SU-DHL-6 (cell line): ENCODE data around the gene PRICKLE1.

Source experiments
- H2AFZ ChIP-seq: fragments of 200-600 bp; sonication (generic); 2 replicates; pipeline ENCODE4 v1.6.1; 2014; ENCODE audit warnings: low read depth, mild to moderate bottlenecking, moderate library complexity, mixed read lengths, antibody characterized with exemption, low read length; ENCODE audit not compliant: severe bottlenecking
- H3F3A ChIP-seq: fragments of 200-600 bp; shearing (Covaris generic); 2 replicates; pipeline ENCODE4 v1.6.0; 2016; ENCODE audit warnings: antibody characterized with exemption, mild to moderate bottlenecking; ENCODE audit not compliant: insufficient read depth
- H3K27ac ChIP-seq: fragments of 200-600 bp; sonication (generic); 2 replicates; pipeline ENCODE4 v1.5.1; 2016; ENCODE audit warnings: low read depth, mild to moderate bottlenecking, low read length, moderate library complexity, mixed read lengths
- H3K27me3 ChIP-seq: fragments of 200-600 bp; sonication (generic), shearing (Covaris generic); 2 replicates; pipeline ENCODE4 v1.6.0; 2014; ENCODE audit warnings: mild to moderate bottlenecking, low read length
- H3K36me3 ChIP-seq: fragments of 200-600 bp; sonication (generic); 2 replicates; pipeline ENCODE4 v1.6.1; 2014; ENCODE audit warnings: mild to moderate bottlenecking, low read length, mixed read lengths
- H3K4me2 ChIP-seq: fragments of 300-600, 200-600 bp; shearing (Covaris generic), sonication (generic); 2 replicates; pipeline ENCODE4 v1.6.0; 2014; ENCODE audit warnings: low read length, low read depth, mild to moderate bottlenecking; ENCODE audit not compliant: poor library complexity, severe bottlenecking
- H3K4me3 ChIP-seq: fragments of 200-600 bp; sonication (generic); 2 replicates; pipeline ENCODE4 v1.5.1; 2014; ENCODE audit warnings: antibody characterized with exemption, low read length, mild to moderate bottlenecking, mixed read lengths; ENCODE audit not compliant: insufficient read depth, poor library complexity, severe bottlenecking
- H3K79me2 ChIP-seq: fragments of 200-600 bp; sonication (generic); 2 replicates; pipeline ENCODE4 v1.6.1; 2014; ENCODE audit warnings: mild to moderate bottlenecking, low read length, moderate library complexity; ENCODE audit not compliant: insufficient read depth
- H3K9ac ChIP-seq: fragments of 200-600 bp; sonication (generic); 2 replicates; pipeline ENCODE4 v1.7.0; 2014; ENCODE audit warnings: mild to moderate bottlenecking, low read length
- H3K9me2 ChIP-seq: fragments of 200-600 bp; sonication (generic); replicated peaks from 2 replicates; pipeline ENCODE4 v1.6.1; 2014; ENCODE audit warnings: low read length; ENCODE audit not compliant: insufficient read depth
- H3K9me3 ChIP-seq: fragments of 200-600 bp; sonication (generic); 2 replicates; pipeline ENCODE4 v1.6.1; 2014; ENCODE audit warnings: low read length, mixed read lengths; ENCODE audit not compliant: insufficient read depth
- H4K20me1 ChIP-seq: fragments of 200-600 bp; sonication (generic); 2 replicates; pipeline ENCODE4 v1.6.1; 2014; ENCODE audit warnings: low read depth, mild to moderate bottlenecking, antibody characterized with exemption, low read length, moderate library complexity, mixed read lengths
- EZH2phosphoT487 ChIP-seq: fragments of 200-600 bp; sonication (generic), shearing (Covaris generic); conservative IDR thresholded peaks from 2 replicates; pipeline ENCODE4 v1.6.1; 2018; ENCODE audit warnings: mild to moderate bottlenecking, antibody characterized with exemption, low read length, moderate library complexity, mixed read lengths
- TF ChIP-seq, protein P1 (sequence below): fragments of 200-600 bp; sonication (generic); IDR thresholded peaks from one replicate; pipeline ENCODE4 v1.5.1; 2017; ENCODE audit warnings: antibody characterized with exemption, mild to moderate bottlenecking, low read length, moderate library complexity; ENCODE audit not compliant: insufficient read depth, poor library complexity, severe bottlenecking

The PRICKLE1 gene

DNA sequence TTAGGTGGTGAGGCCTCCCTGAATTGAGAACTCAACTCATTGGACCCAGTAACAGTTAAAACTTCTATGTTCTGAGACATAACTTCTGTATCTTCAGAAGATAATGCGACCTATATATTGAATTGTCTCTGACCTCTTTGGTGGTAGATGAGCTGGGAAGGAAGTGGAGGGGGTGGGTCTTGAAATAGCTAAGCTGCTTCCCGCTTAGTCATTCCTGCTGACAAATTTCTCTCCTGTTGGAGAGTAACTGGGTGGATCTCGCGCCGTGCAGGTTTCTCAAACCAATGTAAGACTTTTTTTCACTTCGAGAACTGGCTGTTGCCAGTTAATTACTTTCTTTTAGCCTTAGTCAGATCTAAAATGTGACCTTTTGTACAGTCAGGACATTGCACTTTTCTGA lies 162.8 kb downstream of the PRICKLE1 start:
- no peaks in the 10 kb centered on the region for H3F3A ChIP-seq
- no peaks in the 10 kb centered on the region for H3K27me3 ChIP-seq
- no peak overlapping the region for H3K27ac ChIP-seq
- H4K20me1 ChIP-seq = peaks cover 3% of the 10 kb centered on the region; the same call in 1 of the 2 replicates
- TF ChIP-seq, protein P1, sequence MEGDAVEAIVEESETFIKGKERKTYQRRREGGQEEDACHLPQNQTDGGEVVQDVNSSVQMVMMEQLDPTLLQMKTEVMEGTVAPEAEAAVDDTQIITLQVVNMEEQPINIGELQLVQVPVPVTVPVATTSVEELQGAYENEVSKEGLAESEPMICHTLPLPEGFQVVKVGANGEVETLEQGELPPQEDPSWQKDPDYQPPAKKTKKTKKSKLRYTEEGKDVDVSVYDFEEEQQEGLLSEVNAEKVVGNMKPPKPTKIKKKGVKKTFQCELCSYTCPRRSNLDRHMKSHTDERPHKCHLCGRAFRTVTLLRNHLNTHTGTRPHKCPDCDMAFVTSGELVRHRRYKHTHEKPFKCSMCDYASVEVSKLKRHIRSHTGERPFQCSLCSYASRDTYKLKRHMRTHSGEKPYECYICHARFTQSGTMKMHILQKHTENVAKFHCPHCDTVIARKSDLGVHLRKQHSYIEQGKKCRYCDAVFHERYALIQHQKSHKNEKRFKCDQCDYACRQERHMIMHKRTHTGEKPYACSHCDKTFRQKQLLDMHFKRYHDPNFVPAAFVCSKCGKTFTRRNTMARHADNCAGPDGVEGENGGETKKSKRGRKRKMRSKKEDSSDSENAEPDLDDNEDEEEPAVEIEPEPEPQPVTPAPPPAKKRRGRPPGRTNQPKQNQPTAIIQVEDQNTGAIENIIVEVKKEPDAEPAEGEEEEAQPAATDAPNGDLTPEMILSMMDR = no peak
- no peak for TF ChIP-seq EZH2phosphoT487
- no peak overlapping the region for H3K9ac ChIP-seq
- no peak overlapping the region for H3K4me3 ChIP-seq
- H2AFZ ChIP-seq = no peak overlapping the region
- no peaks in the 10 kb centered on the region for H3K9me2 ChIP-seq
- no peaks in the 10 kb centered on the region for H3K9me3 ChIP-seq
- H3K4me2 ChIP-seq = no peak overlapping the region
- H3K79me2 ChIP-seq = no peaks in the 10 kb centered on the region
- 0 out of 2 replicates have a peak, but pooled peaks cover 2% of the 10 kb centered on the region for H3K36me3 ChIP-seq

DNA sequence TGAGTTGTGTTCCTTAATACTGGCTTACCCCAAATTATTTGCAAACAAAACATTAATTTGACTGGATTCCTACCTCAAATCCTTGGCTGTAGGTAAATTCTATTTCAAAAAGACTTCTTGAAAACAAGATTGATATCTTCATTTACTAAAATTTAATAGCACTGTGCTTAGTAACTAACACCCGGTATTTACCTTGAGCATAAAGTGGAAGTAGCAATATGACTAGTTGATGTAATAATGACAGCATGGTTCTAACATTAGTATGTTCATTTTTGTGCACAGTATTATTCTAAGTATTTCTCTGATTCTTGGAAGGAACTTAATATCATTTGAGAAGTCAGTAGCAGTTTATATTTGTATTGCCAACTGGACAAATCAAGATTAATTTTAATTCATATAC lies 166.8 kb downstream of the PRICKLE1 start:
- Histone ChIP-seq H3K79me2 (no peaks in the 10 kb centered on the region), H3K4me2 (no peak overlapping the region), H3K27ac (no peak overlapping the region), H4K20me1 (no peaks in the 10 kb centered on the region), H3K36me3 (peaks cover 3% of the 10 kb centered on the region), H3K9me3 (no peaks in the 10 kb centered on the region), H3K9ac (no peak overlapping the region), H2AFZ (no peak overlapping the region), H3F3A (no peaks in the 10 kb centered on the region), H3K4me3 (no peak overlapping the region), H3K27me3 (no peaks in the 10 kb centered on the region), H3K9me2 (no peaks in the 10 kb centered on the region)
- no peak for TF ChIP-seq EZH2phosphoT487
- TF ChIP-seq, protein P1 = no peak

DNA sequence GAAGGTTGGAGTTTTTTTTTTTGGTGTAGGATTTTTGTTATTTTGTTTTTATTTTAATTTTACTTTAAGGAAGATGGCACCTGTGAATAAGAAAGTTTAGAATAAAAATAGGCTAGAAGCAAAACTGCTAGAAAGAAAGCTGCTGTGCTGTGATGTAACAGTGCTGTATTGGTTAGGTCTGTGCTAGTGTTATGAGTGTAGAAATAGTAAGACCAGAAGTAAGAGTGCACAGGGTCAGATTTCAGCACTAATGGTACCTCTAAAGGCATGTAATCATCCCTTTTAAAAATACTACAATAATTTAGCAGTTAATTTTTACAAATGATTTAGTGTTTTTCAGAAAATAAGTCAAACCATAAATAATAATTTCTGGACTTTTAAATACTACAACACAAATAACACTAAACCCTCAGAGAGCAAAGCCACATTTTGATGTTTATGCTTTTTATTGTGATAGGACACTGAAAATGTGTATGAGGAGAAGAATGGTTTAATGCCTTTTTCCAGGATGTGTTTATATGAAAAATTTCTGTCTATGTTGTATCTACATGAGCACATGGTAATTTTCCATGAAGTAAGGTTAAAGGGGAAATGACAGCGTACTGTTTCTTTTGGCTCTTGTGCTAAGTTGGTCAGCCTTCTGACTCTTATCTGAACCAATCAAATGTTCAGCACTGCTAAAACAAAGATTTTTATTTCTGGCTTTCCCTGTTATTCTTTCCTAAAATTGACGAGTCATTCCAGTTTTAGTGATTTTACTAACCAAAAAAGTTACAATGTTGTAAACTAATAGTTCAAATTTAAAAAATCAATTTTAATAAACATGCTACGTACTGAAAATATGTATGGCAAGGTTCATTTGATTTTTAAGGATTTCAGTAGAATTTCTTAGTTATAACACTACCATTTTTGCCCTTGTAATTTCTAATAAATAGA lies 167.4 kb downstream of the PRICKLE1 start:
- no peaks in the 10 kb centered on the region for H3K27me3 ChIP-seq
- TF ChIP-seq, protein P1 = no peak
- TF ChIP-seq EZH2phosphoT487 = no peak
- H2AFZ ChIP-seq = no peak overlapping the region
- H3K9me2 ChIP-seq = no peaks in the 10 kb centered on the region
- no peak overlapping the region for H3K27ac ChIP-seq
- no peak overlapping the region for H3K4me3 ChIP-seq
- no peaks in the 10 kb centered on the region for H3F3A ChIP-seq
- H3K9me3 ChIP-seq = no peaks in the 10 kb centered on the region
- H3K4me2 ChIP-seq = no peak overlapping the region
- H3K9ac ChIP-seq = no peak overlapping the region
- peaks cover 3% of the 10 kb centered on the region for H3K36me3 ChIP-seq
- no peaks in the 10 kb centered on the region for H4K20me1 ChIP-seq
- no peaks in the 10 kb centered on the region for H3K79me2 ChIP-seq
